ENCODE data around the gene MCRIP2.
"Not testable (repeated sequence)": the region's sequence is repeated elsewhere in the genome, so short reads cannot be mapped to it uniquely, and the experiment has no call there.

Gene MCRIP2

DNA sequence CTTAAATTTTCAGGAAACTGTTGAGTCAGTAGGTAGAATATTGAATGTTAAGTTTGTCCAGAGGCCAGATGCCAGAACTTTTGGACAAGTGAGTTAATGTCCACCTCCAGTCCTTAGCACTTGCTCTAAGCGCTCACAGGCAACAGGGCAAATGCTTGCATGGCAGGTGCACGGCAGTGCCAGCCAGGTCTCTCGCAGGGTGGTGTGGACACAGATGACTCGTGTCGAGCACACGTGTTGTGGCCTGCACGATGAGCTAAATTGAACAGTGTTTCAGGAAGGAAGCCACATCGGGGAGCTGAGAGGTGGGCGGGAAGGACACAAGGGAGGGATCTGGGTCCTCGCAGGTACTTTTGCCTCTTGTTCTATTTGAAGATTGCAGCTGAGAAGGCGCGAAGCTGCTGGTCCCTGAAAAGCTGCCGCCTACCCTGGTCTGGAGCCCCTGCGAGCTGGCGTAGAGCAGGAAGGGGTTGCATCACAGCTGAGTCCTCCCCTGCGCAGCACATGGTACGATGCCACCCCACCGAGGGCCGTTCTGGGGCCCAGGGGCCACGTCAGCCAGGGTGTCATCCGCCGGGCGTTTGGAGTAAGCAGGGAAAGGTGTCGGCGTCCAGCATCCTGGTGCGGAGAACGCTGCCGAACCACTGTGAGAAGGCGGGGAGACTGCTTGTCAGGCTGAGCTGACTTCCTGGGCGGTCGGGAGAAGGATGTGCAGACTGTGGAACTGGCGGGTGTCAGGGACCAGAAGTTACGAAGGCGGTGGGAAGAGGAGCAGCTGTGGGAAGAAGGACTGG lies 45.5 kb upstream of the MCRIP2 start:
- peaks cover 19% of the 10 kb centered on the region for H3K4me1 ChIP-seq (ENCODE audit: insufficient read depth, low read length, severe bottlenecking)
- no peak overlapping the region for H3K27ac ChIP-seq (ENCODE audit: low read depth, low read length, poor library complexity, severe bottlenecking)
- no peaks in the 10 kb centered on the region for H4K20me1 ChIP-seq (ENCODE audit: insufficient read depth, low read length)
- H3K4me3 ChIP-seq (ENCODE audit: low read depth, low read length, poor library complexity, severe bottlenecking): no peak overlapping the region
- H3K9me2 ChIP-seq (ENCODE audit: low read depth, low read length): no peaks in the 10 kb centered on the region
- no peaks in the 10 kb centered on the region for H3K27me3 ChIP-seq (ENCODE audit: insufficient read depth, low read length)
- H3K9me3 ChIP-seq (ENCODE audit: low read length): no peaks in the 10 kb centered on the region
- no peak overlapping the region for H3K9ac ChIP-seq (ENCODE audit: low read length)
- no peak overlapping the region for H2AFZ ChIP-seq (ENCODE audit: low read length)
- no peak for TF ChIP-seq EZH2 (IDR thresholded peaks at IDR 0.05; ENCODE audit: borderline replicate concordance, low read length)
- TF ChIP-seq, protein P1, sequence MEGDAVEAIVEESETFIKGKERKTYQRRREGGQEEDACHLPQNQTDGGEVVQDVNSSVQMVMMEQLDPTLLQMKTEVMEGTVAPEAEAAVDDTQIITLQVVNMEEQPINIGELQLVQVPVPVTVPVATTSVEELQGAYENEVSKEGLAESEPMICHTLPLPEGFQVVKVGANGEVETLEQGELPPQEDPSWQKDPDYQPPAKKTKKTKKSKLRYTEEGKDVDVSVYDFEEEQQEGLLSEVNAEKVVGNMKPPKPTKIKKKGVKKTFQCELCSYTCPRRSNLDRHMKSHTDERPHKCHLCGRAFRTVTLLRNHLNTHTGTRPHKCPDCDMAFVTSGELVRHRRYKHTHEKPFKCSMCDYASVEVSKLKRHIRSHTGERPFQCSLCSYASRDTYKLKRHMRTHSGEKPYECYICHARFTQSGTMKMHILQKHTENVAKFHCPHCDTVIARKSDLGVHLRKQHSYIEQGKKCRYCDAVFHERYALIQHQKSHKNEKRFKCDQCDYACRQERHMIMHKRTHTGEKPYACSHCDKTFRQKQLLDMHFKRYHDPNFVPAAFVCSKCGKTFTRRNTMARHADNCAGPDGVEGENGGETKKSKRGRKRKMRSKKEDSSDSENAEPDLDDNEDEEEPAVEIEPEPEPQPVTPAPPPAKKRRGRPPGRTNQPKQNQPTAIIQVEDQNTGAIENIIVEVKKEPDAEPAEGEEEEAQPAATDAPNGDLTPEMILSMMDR (IDR thresholded peaks at IDR 0.05; ENCODE audit: low read length): no peak
- H3K36me3 ChIP-seq (ENCODE audit: insufficient read depth, low read length): peaks cover under 1% of the 10 kb centered on the region; the same call in 1 of the 2 replicates
- H3K79me2 ChIP-seq (ENCODE audit: insufficient read depth, low read length): no peaks in the 10 kb centered on the region
- H3F3A ChIP-seq (ENCODE audit: insufficient read depth, low read length): no peaks in the 10 kb centered on the region
- no peak overlapping the region for H3K4me2 ChIP-seq (ENCODE audit: low read length)

DNA sequence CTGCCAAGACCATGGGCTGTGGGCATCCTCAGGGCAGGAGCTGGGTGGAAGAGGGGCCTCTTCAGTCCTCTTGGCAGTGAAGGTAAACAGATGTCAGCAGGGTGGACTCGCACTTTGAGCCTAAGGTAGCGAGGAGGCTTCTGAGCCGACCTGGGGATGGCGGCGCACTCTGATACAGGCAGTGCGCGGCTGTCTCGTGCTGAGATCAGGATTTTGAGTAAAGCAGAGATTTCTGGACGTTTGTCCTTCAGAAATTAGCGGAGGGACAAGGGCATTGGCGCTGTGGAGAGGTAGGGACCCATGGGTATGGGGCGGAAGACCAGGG lies 44.9 kb upstream of the MCRIP2 start:
- H3K27ac ChIP-seq (ENCODE audit: low read depth, low read length, poor library complexity, severe bottlenecking): no peak overlapping the region
- TF ChIP-seq, protein P1 (IDR thresholded peaks at IDR 0.05; ENCODE audit: low read length): no peak
- no peak for TF ChIP-seq EZH2 (IDR thresholded peaks at IDR 0.05; ENCODE audit: borderline replicate concordance, low read length)
- no peaks in the 10 kb centered on the region for H3K9me3 ChIP-seq (ENCODE audit: low read length)
- no peak overlapping the region for H3K4me3 ChIP-seq (ENCODE audit: low read depth, low read length, poor library complexity, severe bottlenecking)
- H3K36me3 ChIP-seq (ENCODE audit: insufficient read depth, low read length): peaks cover 3% of the 10 kb centered on the region; the same call in 1 of the 2 replicates
- no peaks in the 10 kb centered on the region for H3F3A ChIP-seq (ENCODE audit: insufficient read depth, low read length)
- H3K9ac ChIP-seq (ENCODE audit: low read length): no peak overlapping the region
- H3K27me3 ChIP-seq (ENCODE audit: insufficient read depth, low read length): no peaks in the 10 kb centered on the region
- no peak overlapping the region for H2AFZ ChIP-seq (ENCODE audit: low read length)
- peaks cover 18% of the 10 kb centered on the region for H3K4me1 ChIP-seq (ENCODE audit: insufficient read depth, low read length, severe bottlenecking)
- H3K79me2 ChIP-seq (ENCODE audit: insufficient read depth, low read length): no peaks in the 10 kb centered on the region
- no peaks in the 10 kb centered on the region for H4K20me1 ChIP-seq (ENCODE audit: insufficient read depth, low read length)
- H3K4me2 ChIP-seq (ENCODE audit: low read length): no peak overlapping the region
- no peaks in the 10 kb centered on the region for H3K9me2 ChIP-seq (ENCODE audit: low read depth, low read length)

DNA sequence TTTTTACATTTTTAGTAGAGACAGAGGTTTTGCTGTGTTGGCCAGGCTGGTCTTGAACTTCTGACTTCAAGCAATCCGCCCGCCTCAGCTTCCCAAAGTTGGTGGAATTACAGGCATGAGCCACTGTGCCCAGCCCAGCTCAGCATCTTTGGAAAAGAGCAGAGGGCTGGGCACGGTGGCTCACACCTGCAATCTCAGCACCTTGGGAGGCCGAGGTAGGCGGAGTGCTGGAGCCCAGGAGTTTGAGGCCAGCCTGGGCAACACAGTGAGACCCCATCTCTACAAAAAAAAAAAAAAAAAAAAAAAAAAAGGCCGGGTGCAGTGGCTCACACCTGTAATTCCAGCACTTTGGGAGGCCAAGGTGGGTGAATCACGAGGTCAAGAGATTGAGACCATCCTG lies 44.0 kb upstream of the MCRIP2 start:
- not testable (repeated sequence) for H3K4me3 ChIP-seq (ENCODE audit: low read depth, low read length, poor library complexity, severe bottlenecking); H2AFZ ChIP-seq (ENCODE audit: low read length); H3K79me2 ChIP-seq (ENCODE audit: insufficient read depth, low read length); H3K9me2 ChIP-seq (ENCODE audit: low read depth, low read length); H4K20me1 ChIP-seq (ENCODE audit: insufficient read depth, low read length); H3K27me3 ChIP-seq (ENCODE audit: insufficient read depth, low read length); H3K9me3 ChIP-seq (ENCODE audit: low read length); H3K9ac ChIP-seq (ENCODE audit: low read length); H3K36me3 ChIP-seq (ENCODE audit: insufficient read depth, low read length); H3K27ac ChIP-seq (ENCODE audit: low read depth, low read length, poor library complexity, severe bottlenecking); H3F3A ChIP-seq (ENCODE audit: insufficient read depth, low read length); H3K4me2 ChIP-seq (ENCODE audit: low read length)
- H3K4me1 ChIP-seq (ENCODE audit: insufficient read depth, low read length, severe bottlenecking): peaks cover 13% of the 10 kb centered on the region
